ENCODE data around the gene ZNF580. TPM values are rescaled to one million over a fixed set of nuclear protein-coding genes. Genes with fewer than 3 reads are reported as not detected.

The ZNF580 gene
- total RNA-seq, 1 donor from 2014 or later, result 50.9 TPM

GRCh38 chr19:55686311-55687050, 45.7 kb downstream of the ZNF580 start:
- no peak for DNase-seq (ENCODE audit: low spot score in 2 of 2, unreplicated experiment in 2 of 2)
- no peaks in the 10 kb centered on the region for H3K27me3 Mint-ChIP-seq (ENCODE audit: low read depth)
- H3K36me3 Mint-ChIP-seq, result peaks cover 13% of the 10 kb centered on the region

GRCh38 chr19:55687281-55688201, 46.7 kb downstream of the ZNF580 start:
- no peak for DNase-seq (ENCODE audit: low spot score in 2 of 2, unreplicated experiment in 2 of 2)
- Mint-ChIP-seq H3K27ac (peak overlapping the region; percentile 26), H3K36me3 (peaks cover 11% of the 10 kb centered on the region), H3K4me3 (no peak overlapping the region), H3K4me1 (no peaks in the 10 kb centered on the region), H3K9me3 (no peaks in the 10 kb centered on the region), H3K27me3 (ENCODE audit: low read depth) (no peaks in the 10 kb centered on the region)
- no peak for TF ChIP-seq CTCF (IDR thresholded peaks at IDR 0.05; ENCODE audit: unreplicated experiment)

More at GRCh38 chr19:55686311-55687050, 45.7 kb downstream of the ZNF580 start:
- no peak for TF ChIP-seq CTCF (IDR thresholded peaks at IDR 0.05; ENCODE audit: unreplicated experiment)
- H3K27ac Mint-ChIP-seq, result no peak overlapping the region
- no peaks in the 10 kb centered on the region for H3K4me1 Mint-ChIP-seq
- H3K9me3 Mint-ChIP-seq, result no peaks in the 10 kb centered on the region
- H3K4me3 Mint-ChIP-seq, result no peak overlapping the region

- H3K4me1 Mint-ChIP-seq, result no peaks in the 10 kb centered on the region
- H3K27me3 Mint-ChIP-seq (ENCODE audit: low read depth), result no peaks in the 10 kb centered on the region
- H3K4me3 Mint-ChIP-seq, result no peak overlapping the region
- H3K27ac Mint-ChIP-seq, result no peak overlapping the region
- DNase-seq (ENCODE audit: low spot score in 2 of 2, unreplicated experiment in 2 of 2), result no peak
- no peaks in the 10 kb centered on the region for H3K9me3 Mint-ChIP-seq
- TF ChIP-seq CTCF (IDR thresholded peaks at IDR 0.05; ENCODE audit: unreplicated experiment), result no peak
- H3K36me3 Mint-ChIP-seq, result peaks cover 10% of the 10 kb centered on the region
Observed at GRCh38 chr19:55688422-55689218, 47.8 kb downstream of the ZNF580 start.

GRCh38 chr19:55689411-55690108, 48.8 kb downstream of the ZNF580 start:
- TF ChIP-seq CTCF (IDR thresholded peaks at IDR 0.05; ENCODE audit: unreplicated experiment), result no peak
- H3K27ac Mint-ChIP-seq, result no peak overlapping the region
- H3K4me3 Mint-ChIP-seq, result no peak overlapping the region
- H3K27me3 Mint-ChIP-seq (ENCODE audit: low read depth), result no peaks in the 10 kb centered on the region
- H3K4me1 Mint-ChIP-seq, result no peaks in the 10 kb centered on the region
- no peak for DNase-seq (ENCODE audit: low spot score in 2 of 2, unreplicated experiment in 2 of 2)
- H3K9me3 Mint-ChIP-seq, result no peaks in the 10 kb centered on the region
- peaks cover 9% of the 10 kb centered on the region for H3K36me3 Mint-ChIP-seq
